GM04503 (cell line): ENCODE results near the gene IL1RL1.

Experiments
- DNase-seq: peaks from one replicate; pipeline ENCODE4 v3.0.0-alpha.2; 2012; ENCODE audit warnings: low read depth

IL1RL1 gene

DNA sequence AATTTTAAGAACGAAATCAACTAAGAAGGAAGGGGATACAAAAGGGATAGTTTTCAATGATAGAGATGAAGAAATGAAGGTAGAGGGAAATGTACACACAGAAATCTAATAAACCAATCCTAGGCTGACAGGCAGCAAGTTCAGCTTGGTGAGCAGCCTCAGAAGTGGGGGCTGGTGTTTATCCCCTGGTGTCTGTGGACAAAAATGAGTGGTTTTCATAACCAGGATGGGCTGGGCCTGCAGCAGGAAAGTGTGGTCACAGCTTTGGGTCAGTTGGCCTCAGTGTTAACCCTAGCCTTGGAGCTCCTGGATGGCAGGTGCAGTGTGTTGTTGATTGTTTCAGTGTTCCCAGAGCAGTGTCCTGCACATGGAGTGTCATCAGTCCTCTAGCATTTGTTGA is 58.5 kb downstream of the IL1RL1 start:
- DNase-seq = no peak

DNA sequence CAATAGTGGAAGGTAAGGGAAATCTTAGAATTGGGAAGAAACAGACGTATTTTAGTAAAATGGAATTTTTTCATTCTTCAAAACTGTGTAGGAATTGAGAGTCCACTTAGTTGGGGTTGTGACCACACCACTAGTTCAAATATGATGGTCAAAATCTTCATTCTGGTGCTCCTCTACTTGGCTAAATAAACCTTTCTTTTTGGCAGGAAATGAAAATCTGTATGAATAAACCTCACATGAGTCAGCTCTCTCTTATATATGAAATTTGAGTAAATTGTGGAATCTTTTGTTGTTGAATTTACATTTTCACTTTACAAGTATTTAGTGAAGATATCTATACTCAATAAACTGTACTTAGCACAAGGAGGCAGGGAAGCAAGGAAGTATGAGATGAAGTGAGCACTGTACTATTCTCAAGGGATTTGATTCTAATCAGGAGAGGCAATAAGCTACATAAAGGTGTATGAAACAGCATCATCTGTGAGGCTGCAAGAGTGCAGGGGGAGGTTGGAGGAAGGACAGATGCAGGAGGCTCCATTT is 64.8 kb downstream of the IL1RL1 start:
- no peak for DNase-seq

DNA sequence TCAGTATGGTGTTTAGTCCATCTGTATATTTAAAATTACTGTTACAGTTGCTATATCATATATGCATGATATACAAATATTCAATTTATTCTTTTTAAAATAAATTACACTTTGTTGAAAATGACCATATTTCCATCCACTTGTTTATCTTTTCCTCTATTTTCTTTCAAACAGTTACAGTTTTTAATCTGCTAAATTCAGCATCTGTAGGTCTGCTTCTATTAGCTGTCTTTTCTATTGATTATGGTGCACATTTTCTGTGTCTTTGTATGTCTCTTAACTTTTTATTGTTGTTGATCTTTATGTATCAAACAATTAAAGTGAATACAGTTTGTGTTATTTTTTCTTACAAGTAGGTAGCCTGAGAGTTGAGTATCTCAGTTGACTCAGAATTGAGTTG is 72.4 kb downstream of the IL1RL1 start:
- DNase-seq = no peak

DNA sequence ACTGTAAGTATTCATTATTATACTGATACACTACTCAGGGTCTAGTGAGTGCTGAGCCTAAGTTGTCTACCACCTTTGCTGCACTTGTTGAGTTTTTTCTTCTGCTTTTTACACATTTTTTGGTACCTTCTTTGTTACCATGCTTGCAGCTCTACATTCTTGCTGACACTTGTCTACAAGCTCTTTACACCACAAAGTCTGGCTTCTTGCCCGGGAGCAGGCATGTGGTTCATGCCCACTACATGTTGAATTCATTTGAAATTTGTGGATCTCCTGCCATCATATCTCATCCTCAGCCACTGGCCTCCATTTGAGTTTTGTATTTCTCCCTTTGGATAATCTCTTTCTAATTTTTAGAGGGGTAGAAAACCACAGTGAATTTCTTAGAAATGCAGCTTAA is 74.2 kb downstream of the IL1RL1 start:
- no peak for DNase-seq

DNA sequence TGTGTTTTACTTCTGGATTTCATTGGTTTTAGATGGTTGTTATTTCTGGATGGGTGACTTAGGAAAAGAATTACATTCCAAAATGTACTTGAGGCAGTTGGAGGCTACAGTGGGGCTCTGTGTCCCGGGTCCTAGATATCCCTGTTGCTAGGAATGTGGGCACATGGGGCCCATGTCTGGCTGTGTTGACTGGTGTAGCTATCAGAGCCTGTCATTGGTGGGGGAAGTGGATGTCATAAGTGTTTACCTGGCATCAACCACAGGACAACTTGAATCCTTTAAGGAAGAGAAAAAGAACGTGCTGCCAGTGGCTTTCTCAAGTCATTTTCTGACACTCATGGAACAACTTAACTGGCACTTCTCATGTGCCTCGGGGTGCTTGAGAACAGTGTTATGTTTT is 74.6 kb downstream of the IL1RL1 start:
- DNase-seq = no peak

DNA sequence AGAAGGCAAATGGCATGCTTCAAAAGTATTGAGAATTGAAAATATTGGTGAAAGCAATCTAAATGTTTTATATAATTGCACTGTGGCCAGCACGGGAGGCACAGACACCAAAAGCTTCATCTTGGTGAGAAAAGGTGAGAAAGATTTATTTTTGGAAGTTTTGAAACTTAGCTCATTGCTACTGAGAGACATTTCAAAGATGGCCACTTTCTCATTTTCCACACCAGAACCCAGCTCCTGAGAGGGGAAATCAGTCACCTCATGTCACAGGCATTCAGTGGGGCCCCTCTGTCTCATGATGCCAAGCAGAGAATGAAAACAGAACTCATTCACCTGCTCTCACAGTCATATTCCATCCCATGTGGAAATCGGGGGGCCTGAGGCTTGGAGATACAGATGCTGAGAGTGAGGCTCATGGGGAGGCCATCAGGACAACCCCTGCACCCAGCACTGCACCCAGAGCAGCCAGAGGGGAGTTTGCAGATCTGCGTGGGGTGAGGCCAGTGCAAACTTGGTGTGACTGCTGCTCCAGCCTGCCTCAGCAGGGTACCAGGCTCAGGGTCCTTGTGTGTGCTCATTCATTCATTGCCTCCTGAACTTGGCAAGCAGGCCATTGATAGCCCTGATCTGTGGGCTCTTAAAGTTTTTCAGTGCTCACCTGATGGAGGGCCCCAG is 75.6 kb downstream of the IL1RL1 start:
- no peak for DNase-seq

DNA sequence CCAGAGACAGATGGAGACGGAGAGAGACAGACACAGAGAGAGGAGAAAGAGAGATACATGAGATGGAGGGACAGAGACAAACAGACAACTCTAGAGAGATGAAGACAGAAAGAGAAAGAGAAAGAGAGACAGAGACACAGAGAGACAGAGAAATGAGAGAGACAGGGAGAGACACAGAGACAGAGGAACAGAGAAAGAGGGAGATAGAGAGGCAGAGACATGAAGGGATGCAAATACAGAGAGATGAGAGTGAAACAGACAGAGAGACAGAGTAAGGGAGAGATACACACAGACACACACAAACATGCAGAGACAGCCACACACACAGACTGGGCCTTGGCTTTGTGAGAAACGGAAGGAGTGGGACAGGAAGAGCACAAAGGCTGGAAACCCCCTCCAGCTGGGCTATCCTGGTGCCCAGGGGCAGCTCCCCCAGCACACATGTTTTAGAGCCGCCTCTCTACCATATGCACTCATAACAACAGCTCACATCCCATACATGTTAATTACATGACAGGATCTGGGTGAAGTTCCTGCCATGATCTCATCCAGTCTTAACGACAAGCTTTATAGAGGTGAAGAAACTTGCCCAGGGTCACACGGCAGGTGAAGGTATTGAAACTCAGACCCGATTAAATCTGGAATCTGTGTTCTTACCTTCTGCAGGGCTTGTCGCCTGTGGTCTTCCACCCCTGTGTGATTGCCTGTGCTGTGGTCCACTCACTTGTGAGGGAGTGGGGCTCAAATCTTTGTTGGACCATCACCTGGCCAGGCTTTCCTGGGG is 76.6 kb downstream of the IL1RL1 start:
- DNase-seq = no peak

DNA sequence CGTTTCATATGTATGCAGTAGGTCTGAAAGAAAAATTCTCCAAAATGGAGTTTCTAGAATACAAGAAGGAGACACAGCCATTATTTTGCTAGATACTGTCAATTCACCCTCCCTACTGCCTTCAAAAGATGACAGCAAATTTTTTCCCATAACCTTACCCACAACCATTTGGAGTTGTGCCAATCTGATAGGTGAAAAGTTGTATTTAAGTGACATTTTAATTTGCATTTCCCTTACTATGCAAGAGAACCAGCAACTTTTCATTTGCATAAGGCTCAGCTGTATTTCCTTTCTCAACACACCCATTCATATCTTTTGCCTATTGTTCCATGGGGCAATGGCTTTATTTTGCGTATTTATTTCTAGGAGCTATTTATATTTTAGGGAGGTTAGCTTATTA is 80.2 kb downstream of the IL1RL1 start:
- DNase-seq = no peak

DNA sequence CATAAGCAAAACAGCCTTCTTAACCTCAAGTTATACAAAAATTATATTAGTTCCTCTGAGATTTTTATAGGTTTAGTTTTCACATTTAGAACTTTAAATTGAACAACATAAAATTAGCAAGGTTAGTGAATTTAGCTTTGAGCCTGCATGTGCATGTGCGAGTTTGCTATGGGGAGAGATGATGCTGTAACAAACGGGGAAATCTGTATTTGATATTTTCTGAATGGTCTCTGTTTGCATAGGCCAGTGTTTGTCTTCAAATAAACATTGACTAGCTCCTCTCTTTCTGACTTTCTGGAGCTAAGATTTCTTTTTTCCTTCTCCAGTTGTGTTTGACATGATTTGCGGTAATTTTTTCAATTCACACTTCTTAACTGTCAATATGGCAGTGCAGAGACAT is 80.7 kb downstream of the IL1RL1 start:
- no peak for DNase-seq

DNA sequence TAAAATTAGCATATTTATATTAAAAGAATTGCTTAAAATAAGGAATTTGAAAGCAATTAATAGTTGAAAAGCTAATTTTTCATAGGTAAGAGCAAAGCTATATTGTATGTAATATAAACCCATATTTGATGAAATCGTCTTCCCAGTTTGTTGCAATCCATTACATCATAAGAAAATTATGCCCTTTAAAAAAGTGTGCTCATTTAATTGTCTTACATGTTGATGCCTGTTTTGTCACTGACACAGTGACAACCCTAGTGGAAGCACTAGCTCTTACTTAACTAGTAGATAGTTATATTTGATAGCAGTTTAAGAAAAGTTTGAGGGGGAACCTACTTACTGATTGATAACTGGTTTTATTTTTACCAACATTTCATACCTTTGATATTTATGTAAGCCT is 81.6 kb downstream of the IL1RL1 start:
- DNase-seq = no peak

DNA sequence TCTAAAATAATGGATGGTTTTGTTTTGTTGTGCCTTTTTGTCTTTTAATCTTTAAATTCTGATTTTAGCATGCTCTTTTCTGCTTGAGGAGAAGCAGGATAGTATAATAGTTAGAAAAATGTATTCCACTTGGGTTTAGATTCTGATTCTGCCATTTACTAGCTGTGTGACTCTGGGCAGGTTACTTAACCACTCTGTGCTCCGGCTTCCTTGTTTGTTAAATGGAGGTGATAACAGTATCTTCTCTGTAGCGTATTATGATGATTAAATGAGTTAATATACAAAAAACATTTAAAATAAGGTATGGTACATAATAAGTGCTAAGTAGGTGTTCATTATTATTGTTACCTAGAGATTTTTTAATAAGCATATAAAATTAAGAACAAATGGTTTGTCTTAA is 84.6 kb downstream of the IL1RL1 start:
- DNase-seq = no peak

DNA sequence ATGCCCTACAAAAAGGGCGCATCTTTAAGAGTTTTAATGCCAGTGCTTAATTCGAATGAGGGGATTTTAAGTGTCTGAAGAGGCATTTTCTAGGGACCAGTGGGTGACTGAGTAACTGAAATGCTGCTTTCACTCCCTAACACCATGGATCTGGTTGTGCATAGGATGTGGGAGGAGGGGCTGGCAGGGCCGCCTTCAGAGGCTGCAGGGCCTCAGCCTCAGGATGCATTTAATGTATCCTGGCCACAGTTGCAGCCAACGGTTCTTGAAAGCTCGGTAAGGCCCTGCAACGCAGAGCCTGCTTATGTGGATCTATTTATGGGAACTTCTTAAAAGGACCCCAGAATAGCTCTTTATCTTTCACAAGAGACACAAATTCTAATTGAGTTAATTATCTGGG is 85.8 kb downstream of the IL1RL1 start:
- DNase-seq = no peak

DNA sequence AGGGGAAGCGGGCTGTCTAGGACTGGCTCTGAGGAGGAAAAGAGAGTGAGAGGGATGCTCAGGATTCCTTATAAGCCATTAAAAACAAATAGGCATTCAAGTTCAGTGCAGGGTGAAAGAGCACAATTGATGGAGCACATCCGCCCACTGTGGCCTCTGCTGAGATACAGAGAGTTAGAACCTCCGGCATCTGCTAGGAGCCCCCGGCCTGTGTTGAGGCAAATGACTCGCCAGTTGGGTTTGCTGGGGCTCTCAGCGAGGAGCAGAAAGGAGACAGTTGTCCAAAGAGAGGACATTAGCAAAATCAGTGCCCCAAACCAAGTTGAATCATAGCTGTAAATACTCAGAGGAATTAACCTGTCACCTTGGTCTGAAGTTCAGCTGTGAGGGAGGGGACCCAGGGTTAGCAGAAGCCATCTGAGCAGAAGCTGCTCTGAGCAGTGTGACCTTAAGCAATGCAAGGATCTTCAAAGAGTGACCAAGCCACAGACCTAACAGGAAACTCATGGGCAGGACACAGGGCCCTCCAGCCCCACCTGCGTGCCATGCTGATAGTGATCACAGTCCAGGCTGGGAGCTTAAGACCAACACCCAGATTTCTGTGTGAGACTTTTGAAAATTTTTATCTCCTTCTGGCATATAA is 88.3 kb downstream of the IL1RL1 start:
- DNase-seq = no peak

DNA sequence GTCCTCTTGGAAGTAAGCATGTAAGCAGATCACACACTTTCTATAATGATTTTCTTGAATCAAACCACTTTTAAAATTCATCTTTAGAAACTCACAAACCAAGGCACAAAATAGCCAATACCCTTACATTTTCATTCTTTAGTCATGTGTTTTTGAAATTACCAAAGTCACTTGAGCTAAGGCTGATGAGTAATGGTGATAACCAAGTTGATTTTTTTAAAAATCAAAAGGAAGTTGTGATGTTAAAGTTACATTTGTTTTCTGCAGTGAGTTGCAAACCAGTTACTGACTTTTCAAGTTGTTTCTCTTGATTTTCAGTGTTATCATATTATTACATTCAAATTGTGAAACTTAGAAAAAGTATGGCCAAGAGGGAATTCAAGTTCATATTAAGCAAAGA is 90.1 kb downstream of the IL1RL1 start:
- no peak for DNase-seq
